Dermis microvascular lymphatic vessel endothelial cell (primary cell): Measurements from ENCODE around the gene TRNAU1AP. TPM values are rescaled to one million over a fixed set of nuclear protein-coding genes. Genes with fewer than 3 reads are reported as not detected.
"Not testable (repeated sequence)": the region's sequence is repeated elsewhere in the genome, so short reads cannot be mapped to it uniquely, and the experiment has no call there.

Experiments used
- DNase-seq, 2 donors: peaks; one replicate each; pipeline versions ENCODE4 v3.0.0 to v3.0.0-alpha.2; 2010; ENCODE audit warnings: low read depth in 2 of 2
- total RNA-seq: library from RNA; depleted of rRNA; stranded (reverse); fragments of >200 nt; gene quantifications from 2 replicates; pipeline ENCODE4 v1.2.1, GENCODE V29; 2014

TRNAU1AP gene
- total RNA-seq, 1 donor from 2014 or later: 20.7 TPM

DNA sequence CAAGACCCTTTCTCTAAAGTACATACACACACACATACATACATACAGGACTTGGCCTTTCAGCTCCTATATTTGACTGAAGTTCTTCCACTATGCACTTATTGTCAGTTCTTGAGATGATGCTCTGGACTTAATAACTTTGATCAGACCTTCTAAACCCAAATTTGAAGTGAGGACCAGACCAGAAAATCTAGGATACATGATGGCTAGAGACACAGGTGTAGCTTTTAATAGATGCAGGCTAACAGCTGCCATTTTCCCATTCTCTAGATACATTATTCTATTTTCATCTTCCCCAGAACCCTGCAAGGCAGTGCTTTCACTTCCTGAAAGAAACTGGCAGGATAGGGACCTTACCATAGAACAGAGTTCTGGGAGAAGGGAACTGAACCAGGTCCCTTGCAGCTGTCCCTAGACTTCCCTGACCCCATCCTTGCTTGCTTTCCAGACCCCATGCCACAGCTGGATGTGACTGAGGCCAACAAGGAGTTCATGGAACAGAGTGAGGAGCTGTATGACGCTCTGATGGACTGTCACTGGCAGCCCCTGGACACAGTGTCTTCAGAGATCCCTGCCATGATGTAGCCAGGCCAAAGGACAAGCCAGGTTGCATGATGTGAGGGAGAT is 24.3 kb downstream of the TRNAU1AP start:
- no peak for DNase-seq

DNA sequence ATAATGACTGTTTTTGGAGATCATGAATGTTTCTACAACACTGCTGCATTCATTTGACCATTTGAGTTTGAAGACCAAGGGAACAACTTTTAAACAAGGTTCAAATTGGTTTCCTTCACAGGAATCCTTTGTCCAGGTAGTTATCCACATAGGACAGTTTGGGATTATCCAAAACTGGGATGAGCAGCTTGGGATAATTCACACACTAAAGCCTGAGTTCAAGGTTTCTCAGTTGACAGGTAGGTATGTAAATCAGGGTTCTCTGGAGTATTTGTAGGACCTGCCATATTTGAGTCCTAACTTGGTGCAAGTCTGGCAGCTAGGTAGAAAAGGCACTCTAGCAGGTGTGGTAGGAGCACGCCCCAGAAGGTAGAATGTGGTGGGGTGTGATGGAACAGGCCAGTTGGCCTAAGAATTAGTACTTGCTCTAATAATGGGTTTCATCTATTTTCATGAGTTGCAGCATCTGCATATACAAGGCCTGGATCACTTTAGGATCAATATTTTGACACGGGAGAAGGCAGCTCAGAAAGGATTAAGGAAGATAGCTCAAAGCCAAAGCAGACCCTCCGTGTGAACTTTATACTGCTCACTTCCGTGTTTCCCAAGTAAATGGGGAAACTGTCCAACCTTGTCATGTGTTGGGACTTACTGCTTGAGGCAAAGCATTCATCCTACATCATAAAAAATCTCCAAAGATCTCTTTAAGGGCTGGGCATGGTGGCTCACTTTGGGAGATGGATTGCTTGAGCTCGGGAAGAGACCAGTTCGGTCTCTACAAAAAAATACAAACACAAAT is 25.1 kb downstream of the TRNAU1AP start:
- no peak for DNase-seq

DNA sequence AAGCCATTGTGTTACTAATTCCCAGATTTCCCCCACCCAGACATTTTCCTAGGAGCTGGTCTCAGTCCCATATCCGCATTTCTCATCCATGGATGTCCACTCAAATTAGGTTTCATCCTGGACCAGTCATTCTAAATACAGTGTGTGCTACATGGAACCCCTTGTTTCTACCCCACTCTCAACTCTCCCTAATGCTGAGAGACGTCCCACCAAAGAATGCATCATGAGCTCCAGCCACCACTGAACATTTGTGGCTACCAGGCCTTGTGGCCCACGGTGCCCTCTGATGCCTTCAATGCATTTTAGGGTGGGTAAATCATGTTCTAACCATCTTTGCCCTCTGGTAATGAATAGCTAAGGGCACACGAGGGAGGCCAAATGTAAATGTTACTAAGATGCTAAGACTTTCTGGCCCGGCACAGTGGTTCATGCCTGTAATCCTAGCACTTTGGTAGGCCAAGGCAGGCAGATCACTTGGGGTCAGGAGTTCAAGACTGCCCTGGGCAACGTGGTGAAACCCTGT is 25.9 kb downstream of the TRNAU1AP start:
- no peak for DNase-seq

DNA sequence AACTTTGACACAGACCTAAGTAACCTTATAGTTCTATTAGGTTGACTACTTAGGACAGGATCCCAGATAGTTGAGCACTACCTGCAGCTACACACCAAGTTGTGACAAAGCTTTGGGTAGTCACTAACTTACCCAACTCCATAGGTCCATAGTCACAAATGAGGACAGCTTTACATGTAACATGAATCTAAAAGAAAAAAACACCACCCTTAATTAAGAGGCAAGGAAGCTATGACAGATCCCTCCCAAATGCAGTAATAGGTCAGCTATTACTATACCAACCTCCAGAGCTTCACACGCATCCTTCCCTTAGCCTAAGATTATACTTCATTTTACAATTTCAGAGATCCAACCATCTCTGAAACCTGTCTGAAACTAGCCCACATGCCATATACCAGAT is 26.5 kb downstream of the TRNAU1AP start:
- no peak for DNase-seq

DNA sequence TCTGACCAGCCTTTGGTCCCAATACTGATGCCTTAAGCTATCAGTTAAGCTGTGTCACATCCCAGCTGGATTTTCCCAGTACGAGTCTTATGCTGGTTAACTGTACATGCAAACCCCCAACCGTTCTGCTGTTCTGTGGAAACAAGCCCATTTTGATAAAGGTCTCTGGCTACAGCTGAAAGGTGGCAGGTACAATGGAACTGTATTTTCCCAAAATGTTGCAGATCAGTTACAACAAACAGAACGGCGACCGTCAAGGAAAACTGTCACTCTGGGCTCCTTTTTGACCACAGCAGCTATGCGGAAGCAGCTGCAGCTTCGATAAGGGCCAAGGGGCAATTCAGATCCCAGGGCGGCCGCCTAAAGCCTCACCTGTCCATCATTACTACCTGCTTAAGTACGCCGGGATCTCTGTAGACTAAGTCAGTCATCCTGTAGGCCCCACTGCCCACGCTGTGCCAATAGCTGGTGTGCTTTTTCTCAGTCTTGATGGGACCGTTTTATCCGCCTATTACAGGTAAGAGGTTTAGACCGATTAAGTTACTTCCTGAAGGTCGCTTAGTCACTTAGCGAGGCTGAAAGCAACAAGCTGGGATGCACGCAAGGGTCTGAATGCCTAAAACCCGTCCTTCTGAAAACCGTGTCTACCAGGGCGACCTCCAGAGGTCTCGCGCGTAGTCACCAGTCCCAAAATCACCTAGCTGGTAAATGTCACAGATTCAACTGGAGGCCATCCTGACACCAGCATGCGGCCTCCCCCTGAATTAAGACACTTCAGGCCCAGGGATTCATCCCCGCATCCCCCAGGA is 28.0 kb downstream of the TRNAU1AP start:
- DNase-seq: peak in 1 of 2 donors; percentile 61

DNA sequence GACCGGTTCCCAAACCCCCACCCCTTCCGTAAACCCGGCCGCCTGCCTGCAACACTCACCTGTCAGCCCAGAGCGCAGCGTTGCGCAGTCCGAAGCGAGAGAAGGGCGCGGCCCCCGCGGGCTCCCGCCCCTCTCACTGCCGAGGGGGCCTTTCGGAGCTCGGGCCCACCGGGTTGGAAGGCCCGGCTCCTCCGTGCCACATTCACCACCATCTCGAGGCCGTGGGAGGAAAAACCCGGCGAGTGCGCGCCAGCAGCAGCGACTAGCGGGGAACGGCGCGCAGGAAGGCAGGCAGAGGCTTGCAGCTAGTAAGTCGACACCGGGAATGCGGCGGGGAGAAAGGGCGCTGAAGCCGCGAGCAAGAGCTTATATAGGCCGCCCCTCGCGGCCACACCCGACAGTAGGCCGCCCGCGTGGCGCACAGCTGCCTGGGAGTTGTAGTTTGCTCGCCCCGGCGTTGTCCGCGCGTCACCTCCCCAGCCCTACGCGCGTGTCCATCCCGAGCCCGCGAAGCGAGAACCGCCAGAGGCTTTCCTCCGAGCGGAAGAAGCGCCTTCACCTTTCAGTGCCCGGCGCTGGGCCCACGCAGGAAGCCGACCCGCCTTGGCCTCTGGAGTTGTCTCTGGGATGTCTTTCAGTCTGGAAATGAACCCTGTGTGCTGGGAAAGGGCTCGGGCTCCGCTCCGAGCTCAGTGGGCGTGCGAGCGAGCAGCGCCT is 28.8 kb downstream of the TRNAU1AP start:
- DNase-seq: peak; percentile 88 to 96

DNA sequence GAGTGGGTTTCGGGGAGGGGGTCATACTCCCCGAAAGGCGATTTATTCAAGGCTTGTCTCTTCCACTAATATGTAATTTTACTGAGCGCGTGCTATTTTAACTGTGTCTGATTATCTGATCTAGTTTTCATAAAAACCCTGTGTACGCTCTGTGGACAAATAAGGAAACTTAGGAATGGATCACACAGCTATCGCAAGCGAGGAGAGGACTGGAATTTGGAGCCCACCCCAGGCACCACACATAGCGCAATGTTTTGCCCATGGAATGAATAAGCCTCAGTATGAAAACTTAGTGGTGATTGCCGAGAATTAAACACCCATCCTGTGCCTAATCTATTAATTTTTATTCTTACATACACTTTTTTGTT is 29.3 kb downstream of the TRNAU1AP start:
- peak in 1 of 2 donors; percentile 21 for DNase-seq

DNA sequence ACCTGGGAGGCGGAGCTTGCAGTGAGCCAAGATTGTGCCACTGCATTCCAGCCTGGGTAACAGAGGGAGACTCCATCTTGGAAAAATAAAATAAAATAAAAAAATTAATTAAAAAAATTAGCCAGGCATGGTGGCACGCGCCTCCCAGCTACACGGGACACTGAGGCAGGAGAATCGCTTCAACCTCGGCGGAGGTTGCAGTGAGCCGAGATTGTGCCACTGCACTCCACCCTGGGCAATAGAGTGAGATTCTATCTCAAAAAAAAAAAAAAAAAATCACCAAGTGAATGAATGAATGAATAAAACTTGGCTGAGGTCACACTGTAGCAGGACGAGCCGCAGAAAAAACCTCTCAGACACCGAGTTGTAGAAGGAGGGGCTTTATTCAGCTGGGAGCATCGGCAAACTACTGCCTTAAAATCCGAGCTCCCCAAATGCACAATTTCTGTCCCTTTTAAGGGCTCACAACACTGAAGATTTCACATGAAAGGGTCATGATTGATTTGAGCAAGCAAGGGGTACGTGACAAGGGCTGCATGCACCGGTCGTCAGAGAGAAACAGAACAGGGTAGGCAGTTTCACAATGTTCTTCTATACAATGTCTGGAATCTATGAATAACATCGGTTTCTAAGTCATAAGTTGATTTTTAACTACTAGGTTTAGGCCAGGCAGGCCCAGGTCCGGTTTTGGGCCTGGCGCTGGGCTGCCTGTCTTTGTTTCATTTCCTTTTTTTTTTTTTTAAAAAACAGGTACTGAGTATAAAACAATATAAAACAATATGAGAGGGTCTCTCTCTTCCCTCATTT is 33.9 kb downstream of the TRNAU1AP start:
- DNase-seq: not testable (repeated sequence)

DNA sequence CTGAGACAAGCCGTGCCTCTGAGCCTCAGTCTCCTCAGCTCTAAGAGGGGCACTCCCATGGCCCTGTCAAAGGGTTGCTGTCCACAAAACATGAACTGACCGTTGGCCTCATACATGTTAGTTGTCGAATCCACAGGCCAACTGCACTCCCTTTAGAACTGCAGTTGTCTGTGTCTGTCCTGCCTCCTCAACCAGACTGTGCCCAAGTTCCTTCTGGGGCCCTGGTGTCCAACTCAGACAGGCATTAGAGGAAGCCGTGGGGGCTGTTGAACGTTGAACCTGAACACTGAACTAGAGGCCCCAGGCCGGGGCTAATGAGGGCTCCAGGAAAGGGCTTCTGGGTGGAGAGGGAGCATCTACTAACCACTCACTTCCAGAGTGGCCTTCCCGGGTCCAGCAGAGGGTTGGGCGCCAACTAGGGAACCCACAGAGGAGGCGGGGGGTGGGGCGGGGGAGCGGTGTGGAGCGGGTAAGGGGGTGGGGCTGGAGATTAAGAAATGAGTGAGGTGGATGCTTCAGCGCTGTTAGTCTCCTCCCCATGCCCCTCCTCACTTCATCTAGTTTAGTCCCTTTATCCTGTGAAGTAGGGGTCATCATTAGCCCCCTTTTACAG is 38.9 kb downstream of the TRNAU1AP start, which contains the start of gene RAB42:
TSS of gene RAB42 (plus strand) at position 558 of the 613 bp plus-strand sequence. CDS start 247 bp downstream, outside the sequence.
- no peak for DNase-seq

DNA sequence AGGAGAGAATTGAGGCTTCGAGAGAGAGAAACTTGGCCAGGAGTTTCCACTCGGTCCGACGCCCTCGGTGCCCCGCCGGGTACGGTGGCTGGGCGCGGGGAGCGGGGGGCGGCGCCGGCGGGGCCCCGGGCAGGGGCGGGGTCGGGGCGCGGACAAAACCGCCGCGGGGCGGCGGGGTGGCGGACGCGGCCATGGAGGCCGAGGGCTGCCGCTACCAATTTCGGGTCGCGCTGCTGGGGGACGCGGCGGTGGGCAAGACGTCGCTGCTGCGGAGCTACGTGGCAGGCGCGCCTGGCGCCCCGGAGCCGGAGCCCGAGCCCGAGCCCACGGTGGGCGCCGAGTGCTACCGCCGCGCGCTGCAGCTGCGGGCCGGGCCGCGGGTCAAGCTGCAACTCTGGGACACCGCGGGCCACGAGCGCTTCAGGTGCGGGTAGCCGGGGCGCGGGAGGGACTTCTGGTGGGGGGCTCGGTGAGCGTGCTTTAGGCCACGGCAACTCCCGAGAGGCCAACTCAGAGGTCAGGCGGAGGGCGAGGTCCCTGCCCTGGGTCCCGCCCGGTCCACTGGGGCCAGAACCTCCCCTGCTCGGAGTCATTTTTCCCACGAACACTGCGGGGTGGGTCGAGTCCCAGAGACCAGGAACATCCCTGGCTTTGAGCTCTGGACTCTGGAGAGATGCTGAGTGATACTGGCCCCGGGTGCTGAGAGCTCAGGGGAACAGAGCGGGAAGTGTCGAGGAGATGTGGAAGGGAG is 39.6 kb downstream of the TRNAU1AP start:
- no peak for DNase-seq

DNA sequence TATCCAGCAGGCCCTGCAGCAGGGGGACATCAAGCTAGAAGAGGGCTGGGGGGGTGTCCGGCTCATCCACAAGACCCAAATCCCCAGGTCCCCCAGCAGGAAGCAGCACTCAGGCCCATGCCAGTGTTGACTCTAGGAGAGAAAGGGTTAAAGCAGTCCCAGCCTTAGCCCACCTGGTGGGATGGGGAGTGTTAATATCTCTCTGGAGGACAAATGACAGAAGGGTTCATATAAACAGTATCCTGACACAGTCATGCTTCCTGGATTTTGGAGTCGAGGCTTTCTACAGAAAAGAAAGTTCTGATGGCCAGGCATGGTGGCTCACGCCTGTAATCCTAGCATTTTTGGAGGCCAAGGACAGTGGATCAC is 41.1 kb downstream of the TRNAU1AP start:
- DNase-seq: not testable (repeated sequence)

DNA sequence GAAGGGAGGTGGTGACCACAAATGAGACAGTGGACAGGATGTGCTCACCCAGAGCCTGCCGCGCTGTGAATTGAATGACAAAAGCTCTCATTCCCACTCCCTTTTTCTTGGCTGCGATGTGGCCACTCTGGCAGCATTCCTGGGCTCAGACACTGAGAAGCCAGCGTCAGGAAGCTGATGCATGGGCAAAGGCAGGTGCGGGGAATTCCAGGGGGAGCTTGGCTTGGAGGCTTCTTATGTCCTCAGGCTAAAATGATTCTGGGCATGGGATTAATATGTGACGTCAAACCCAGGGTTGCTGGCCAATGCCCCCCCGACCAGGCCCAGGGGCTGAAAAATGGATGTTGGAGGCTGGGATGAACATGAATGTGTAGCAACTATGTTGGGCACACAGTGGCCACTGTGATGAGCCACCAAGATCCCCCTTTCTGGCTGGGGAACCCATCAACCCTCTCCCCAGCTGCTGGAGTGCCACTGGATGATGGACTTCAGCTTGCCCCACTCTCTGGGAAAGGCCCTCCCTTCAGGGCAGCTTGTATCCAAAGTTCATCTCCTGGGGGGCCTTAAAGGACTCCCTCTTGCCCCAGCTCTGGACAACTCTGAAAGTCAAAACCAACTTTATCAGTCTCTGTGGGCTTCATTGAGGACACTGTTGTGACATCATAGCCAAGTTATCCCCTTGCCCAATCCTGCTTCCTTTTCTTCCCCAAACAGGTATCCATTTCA is 42.0 kb downstream of the TRNAU1AP start:
- DNase-seq: peak; percentile 63 to 82

DNA sequence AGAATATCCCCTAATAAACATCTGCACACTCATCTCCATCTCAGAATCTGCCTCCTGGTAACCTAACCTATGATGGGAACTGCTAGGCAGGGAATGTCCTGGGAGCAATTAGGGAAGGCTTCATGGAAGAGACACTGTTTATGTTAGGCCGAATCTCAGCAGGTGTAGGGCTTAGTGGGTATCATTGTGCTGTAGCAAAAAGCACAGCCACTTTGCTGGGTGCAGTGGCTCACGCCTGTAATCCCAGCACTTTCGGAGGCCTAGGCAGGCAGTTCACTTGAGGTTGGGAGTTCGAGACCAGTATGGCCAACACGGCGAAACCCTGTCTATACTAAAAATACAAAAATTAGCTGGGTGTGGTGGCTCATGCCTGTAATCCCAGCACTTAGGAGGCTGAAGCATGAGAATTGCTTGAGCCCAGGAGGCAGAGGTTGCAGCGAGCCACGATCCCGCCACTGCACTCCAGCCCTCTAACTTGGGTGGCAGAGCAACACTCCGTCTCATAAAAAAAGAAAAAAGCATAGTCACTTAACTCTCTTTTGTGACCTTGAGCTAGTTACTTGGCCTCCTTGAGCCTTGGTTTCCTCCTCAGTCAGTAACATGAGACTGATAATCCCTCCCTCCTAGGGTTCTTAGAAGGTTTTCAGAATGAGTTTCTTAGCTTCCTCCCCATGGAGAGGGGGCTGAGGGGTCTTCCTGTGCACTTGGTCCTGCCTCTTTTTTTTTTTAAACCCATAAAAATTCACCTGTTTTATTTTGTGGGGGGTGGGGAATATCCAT is 42.7 kb downstream of the TRNAU1AP start:
- no peak for DNase-seq

DNA sequence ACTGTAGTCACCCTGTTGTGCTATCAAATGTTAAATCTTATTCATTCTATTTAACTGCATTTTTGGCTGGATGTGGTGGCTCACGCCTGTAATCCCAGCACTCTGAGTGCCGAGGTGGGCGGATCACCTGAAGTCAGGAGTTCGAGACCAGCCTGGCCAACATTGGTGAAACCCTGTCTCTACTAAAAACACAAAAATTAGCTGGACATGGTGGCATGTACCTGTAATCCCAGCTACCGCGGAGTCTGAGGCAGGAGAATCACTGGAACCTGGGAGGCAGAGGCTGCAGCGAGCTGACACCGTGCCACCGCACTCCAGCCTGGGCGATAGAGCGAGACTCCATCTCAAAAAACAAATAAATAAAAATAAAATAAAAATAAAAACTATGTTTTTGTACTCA is 43.4 kb downstream of the TRNAU1AP start:
- not testable (repeated sequence) for DNase-seq

DNA sequence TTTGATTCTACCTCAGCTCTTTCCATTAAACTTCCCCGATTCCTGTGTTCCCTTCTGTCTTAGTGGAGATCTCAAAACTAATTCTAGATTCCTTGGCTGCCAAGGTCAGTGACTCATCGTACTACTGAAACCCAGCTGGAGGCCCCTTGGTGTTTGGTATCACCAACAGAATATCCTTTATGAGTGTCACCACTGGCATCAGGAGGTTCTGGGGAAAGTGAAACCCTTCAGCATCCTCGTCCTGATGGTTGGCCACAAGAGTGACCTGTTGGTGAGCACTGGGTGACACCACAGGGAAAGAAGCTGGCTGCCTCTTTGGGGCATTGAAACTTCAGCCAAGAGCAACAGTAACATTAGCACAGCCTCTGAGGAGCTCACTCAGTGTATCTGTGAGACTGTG is 48.8 kb downstream of the TRNAU1AP start:
- DNase-seq: peak in 1 of 2 donors; percentile 49

DNA sequence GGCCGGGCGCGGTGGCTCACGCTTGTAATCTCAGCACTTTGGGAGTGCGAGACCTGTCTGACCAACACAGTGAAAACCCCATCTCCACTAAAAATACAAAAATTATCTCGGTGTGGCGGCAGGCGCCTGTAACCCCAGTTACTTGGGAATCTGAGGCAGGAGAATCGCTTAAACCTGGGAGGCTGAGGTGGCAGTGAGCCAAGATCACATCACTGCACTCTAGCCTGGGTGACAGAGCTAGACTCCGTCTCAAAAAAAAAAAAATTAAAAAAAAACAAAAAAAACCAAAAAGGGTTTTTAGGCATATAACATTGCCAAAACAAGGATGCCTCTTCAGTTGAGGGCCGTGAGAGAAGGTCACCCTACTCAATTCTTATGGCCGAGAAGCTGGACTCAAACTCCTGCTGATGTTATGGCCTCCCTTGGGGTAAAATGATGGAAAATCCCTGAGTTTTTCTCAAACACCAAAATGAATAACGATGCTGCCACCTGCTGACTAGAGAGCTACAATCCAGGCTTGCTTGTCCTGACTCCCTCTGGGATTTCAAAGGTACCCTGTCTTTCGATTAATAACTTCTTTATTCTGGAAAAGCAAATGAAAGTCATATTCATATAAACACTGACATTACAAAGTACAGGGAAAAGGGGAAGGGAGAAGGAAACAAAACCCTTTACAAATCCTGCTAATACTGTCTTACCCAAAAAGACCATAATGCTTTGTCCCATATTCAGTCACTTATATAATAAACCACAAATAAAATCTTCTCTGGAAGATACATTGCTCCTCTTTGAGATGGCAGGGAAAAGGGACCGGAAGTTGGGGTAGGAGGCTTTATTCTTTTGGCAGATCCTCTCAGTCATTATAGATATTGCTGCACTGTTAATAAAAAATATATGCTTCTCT is 49.9 kb downstream of the TRNAU1AP start:
- DNase-seq: peak; percentile 80 to 83

DNA sequence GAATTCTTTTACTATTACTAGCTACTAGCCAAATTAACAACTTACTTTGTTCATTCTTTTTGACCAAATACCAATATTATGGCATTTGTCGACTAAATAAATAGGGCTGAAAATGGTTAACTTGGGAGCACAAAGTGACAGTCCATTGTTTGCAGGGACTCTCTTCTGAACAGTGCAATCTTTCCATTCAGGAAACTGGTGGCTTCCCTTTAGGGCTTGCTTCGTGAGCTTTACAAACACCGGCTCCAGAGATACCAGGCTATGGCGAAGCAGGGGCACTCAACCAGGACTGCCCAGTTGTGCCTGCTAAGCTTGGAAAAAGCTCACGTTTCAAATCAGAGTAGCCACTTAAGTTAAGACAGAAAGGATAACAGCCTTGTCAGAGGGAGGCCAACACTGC is 51.5 kb downstream of the TRNAU1AP start:
- peak; percentile 28 to 51 for DNase-seq
